GM20000 (cell line): ENCODE measurements around the gene MCEE.

Source experiments
- DNase-seq: peaks from one replicate; pipeline ENCODE4 v3.0.0; 2012; ENCODE audit warnings: low spot score
- TF ChIP-seq, protein P1 (sequence below): IDR thresholded peaks from 2 replicates; pipeline ENCODE4 v1.5.1; 2012; ENCODE audit warnings: mild to moderate bottlenecking, control low read depth; ENCODE audit errors: extremely low read depth, missing control alignments

MCEE gene

GRCh38 chr2:71155846-71156245, 25.8 kb upstream of the MCEE start:
- TF ChIP-seq, protein P1, sequence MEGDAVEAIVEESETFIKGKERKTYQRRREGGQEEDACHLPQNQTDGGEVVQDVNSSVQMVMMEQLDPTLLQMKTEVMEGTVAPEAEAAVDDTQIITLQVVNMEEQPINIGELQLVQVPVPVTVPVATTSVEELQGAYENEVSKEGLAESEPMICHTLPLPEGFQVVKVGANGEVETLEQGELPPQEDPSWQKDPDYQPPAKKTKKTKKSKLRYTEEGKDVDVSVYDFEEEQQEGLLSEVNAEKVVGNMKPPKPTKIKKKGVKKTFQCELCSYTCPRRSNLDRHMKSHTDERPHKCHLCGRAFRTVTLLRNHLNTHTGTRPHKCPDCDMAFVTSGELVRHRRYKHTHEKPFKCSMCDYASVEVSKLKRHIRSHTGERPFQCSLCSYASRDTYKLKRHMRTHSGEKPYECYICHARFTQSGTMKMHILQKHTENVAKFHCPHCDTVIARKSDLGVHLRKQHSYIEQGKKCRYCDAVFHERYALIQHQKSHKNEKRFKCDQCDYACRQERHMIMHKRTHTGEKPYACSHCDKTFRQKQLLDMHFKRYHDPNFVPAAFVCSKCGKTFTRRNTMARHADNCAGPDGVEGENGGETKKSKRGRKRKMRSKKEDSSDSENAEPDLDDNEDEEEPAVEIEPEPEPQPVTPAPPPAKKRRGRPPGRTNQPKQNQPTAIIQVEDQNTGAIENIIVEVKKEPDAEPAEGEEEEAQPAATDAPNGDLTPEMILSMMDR, result no peak

DNA sequence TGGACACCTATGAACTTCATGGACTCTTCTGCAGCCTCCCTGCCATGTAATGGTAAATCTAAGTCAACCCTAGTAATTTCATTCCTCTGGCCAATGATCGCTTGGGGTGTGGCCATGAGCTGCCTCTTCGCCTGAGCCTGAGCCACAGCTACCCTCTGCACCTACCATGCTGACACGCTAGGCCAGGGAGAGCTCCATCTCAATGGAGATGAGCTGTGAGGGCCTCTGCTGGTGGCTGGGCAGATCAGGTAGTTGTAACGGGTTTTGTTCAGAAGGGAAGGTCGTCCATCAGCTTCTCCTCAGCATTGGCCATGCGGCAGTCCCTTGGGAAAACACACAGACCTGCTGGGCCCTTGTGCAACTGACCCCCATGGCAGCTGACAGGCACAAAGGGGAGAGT, 24.8 kb upstream of the MCEE start:
- peak; percentile 74 for DNase-seq
- TF ChIP-seq, protein P1, result peak; percentile 39

More at GRCh38 chr2:71155846-71156245, 25.8 kb upstream of the MCEE start:
- no peak for DNase-seq

DNA sequence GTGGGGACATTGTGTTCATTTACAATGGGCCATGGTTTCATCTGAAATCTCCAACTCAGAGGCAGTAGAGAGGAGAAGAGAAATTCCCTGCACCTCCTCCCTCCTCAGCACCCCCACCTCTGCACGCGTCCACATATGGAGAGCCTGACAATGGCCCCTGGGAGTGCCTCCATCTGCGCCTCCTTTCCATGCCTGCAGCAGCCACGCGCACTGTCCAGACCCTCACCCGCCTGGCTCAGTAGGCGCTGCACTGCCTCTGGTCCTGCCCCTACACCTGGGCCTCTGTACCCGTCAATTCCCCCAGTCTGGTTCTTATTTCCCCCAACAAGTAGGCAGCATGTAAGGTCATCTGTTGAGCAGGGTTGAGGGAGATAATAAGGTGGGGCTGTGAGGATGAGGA, 24.2 kb upstream of the MCEE start:
- DNase-seq, result no peak
- TF ChIP-seq, protein P1, result no peak

DNA sequence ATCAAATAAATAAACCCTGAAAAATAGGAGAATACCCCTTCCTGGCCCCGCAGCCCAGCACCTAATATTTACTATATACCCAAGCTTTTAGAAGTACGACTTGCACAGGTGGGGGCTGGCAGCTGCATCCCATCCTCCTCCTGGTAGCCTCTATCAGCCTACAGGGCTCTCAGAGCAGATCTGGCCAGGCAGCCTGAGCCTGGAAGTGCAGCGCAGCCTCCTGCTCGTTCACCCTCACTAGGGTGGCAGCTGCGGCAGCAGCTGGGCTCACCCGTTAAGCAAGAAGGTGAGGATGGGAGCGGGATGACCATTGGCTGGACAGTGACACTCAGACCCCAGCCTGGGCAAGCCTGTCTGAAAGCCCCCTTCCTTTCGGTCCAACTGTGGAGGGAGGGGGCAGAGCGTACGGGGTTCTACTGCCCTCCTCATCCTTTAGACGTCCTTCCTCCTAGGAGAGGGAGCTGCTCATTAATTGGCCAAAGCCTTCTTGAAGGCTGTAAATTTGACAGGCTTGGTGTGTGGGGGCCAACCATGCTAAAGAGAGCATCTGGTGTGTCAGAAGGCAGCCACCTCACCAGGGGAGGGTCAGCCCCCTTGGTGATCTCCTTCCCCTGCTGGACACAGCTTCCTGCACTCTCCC, 23.7 kb upstream of the MCEE start:
- no peak for DNase-seq
- TF ChIP-seq, protein P1, result no peak

- TF ChIP-seq, protein P1, result no peak
Measured at GRCh38 chr2:71151620-71152019, 21.6 kb upstream of the MCEE start.

GRCh38 chr2:71150082-71150816, 20.2 kb upstream of the MCEE start:
- TF ChIP-seq, protein P1, result no peak
- no peak for DNase-seq

More at GRCh38 chr2:71151620-71152019, 21.6 kb upstream of the MCEE start:
- no peak for DNase-seq

GRCh38 chr2:71148506-71149063, 18.6 kb upstream of the MCEE start:
- DNase-seq, result no peak
- TF ChIP-seq, protein P1, result no peak
